Fibroblast of lung (primary cell): ENCODE data around the gene OR2A12. TPM values are rescaled to one million over a fixed set of nuclear protein-coding genes. Genes with fewer than 3 reads are reported as not detected.
A peak's percentile ranks its signal among the peaks of the same experiment; 100 is the strongest.

ENCODE experiments used
- DNase-seq, 2 donors: peaks; one replicate each; pipeline versions ENCODE4 v3.0.0 to v3.0.0-alpha.2; 2010; ENCODE audit warnings: low read depth in 2 of 2
- H2AFZ ChIP-seq: 2 replicates; pipeline ENCODE4 v1.5.1; 2012; ENCODE audit warnings: low read length, control low read depth, inconsistent platforms
- H3K27ac ChIP-seq: 2 replicates; pipeline ENCODE4 v1.5.1; 2011; ENCODE audit warnings: low read length, control low read depth; ENCODE audit not compliant: insufficient read depth
- H3K27me3 ChIP-seq: 2 replicates; pipeline ENCODE4 v1.5.1; 2011; ENCODE audit warnings: mild to moderate bottlenecking, low read length; ENCODE audit not compliant: control insufficient read depth, insufficient read depth
- H3K36me3 ChIP-seq: 2 replicates; pipeline ENCODE4 v1.5.1; 2011; ENCODE audit warnings: low read length; ENCODE audit not compliant: control insufficient read depth, insufficient read depth
- H3K4me1 ChIP-seq: 2 replicates; pipeline ENCODE4 v1.5.1; 2011; ENCODE audit warnings: low read length; ENCODE audit not compliant: control insufficient read depth, insufficient read depth; ENCODE audit errors: extremely low read depth
- H3K4me2 ChIP-seq: 2 replicates; pipeline ENCODE4 v1.5.1; 2011; ENCODE audit warnings: low read length, control low read depth; ENCODE audit not compliant: insufficient read depth; ENCODE audit errors: extremely low read depth
- H3K4me3 ChIP-seq, 4 experiments: fragments of 200-600 bp in 1 of 4; sonication (generic) in 1 of 4; replicated peaks in 1 of 4; 2 replicates each; pipeline ENCODE4 v1.5.1; 2011 to 2016; ENCODE audit warnings: low read length in 4 of 4, low read depth in 3 of 4, mild to moderate bottlenecking in 3 of 4, control low read depth in 2 of 4, inconsistent platforms in 1 of 4, mixed read lengths in 1 of 4; ENCODE audit not compliant: insufficient read depth in 1 of 4; ENCODE audit errors: control extremely low read depth in 1 of 4
- H3K79me2 ChIP-seq: 2 replicates; pipeline ENCODE4 v1.5.1; 2012; ENCODE audit warnings: mild to moderate bottlenecking, low read length, inconsistent platforms; ENCODE audit not compliant: control insufficient read depth, insufficient read depth
- H3K9ac ChIP-seq: 2 replicates; pipeline ENCODE4 v1.5.1; 2011; ENCODE audit warnings: mild to moderate bottlenecking, low read length, control low read depth; ENCODE audit not compliant: insufficient read depth
- H3K9me3 ChIP-seq: 2 replicates; pipeline ENCODE4 v1.5.1; 2012; ENCODE audit warnings: low read depth, low read length; ENCODE audit not compliant: control insufficient read depth, insufficient read depth
- H4K20me1 ChIP-seq: 2 replicates; pipeline ENCODE4 v1.5.1; 2011; ENCODE audit warnings: low read length; ENCODE audit not compliant: control insufficient read depth, insufficient read depth; ENCODE audit errors: extremely low read depth
- EZH2 ChIP-seq: IDR thresholded peaks from 2 replicates; pipeline ENCODE4 v1.5.1; 2012; ENCODE audit warnings: low read length, control low read depth, mild to moderate bottlenecking; ENCODE audit errors: missing control alignments
- polyA minus RNA-seq: library from RNA; depleted of rRNA, polyadenylated mRNA; stranded (reverse); fragments of >200 nt; gene quantifications from 2 replicates; pipeline ENCODE4 v1.2.3, GENCODE V29; 2011; ENCODE audit warnings: low replicate concordance
- polyA plus RNA-seq, 2 donors: library from polyadenylated mRNA; depleted of rRNA in 1 of 2; stranded (reverse) in 1 of 2; unstranded in 1 of 2; fragments of >200 nt; gene quantifications; 2 replicates each; pipeline ENCODE4 v1.2.1, GENCODE V29; 2011 to 2012; ENCODE audit warnings: missing spikeins in 1 of 2
- total RNA-seq: library from RNA; depleted of rRNA; stranded (reverse); fragments of >200 nt; gene quantifications from 2 replicates; pipeline ENCODE4 v1.2.1, GENCODE V29; 2014
- TF ChIP-seq, protein P1 (sequence below), 2 donors: IDR thresholded peaks in 1 of 2; conservative IDR thresholded peaks in 1 of 2; 1 replicate in 1 of 2; 2 replicates in 1 of 2; pipeline ENCODE4 v1.5.1; 2011 to 2012; ENCODE audit warnings: low read length in 2 of 2, control low read depth in 1 of 2, inconsistent platforms in 1 of 2, low read depth in 1 of 2, mild to moderate bottlenecking in 1 of 2

Gene OR2A12, protein sequence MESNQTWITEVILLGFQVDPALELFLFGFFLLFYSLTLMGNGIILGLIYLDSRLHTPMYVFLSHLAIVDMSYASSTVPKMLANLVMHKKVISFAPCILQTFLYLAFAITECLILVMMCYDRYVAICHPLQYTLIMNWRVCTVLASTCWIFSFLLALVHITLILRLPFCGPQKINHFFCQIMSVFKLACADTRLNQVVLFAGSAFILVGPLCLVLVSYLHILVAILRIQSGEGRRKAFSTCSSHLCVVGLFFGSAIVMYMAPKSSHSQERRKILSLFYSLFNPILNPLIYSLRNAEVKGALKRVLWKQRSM
- total RNA-seq (not detected in 2 replicates), polyA plus RNA-seq (not detected in 2 replicates), polyA minus RNA-seq (not detected in 2 replicates)
- not detected in 2 replicates for polyA plus RNA-seq (2012)

DNA sequence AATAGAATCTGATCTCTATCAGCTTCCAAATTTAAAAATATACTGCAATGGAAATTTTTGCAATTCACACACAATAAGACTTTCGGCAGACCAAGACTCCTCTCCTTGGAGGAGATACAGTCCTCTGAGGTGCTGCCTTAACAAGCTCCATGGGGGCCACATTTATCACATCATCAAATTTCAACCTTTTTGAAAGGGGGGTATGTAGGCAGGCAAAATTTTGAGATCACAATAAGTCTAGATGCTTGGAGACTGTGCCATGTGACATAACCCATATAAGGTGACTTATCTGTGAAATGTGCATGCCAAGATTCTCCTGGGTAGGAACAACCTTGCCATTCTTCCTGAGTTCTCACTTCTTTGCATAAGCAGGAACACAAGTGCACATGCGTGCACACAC is at the start of gene OR2A12:
OR2A12 (plus strand) TSS at position 301 of the 400 bp plus-strand sequence. CDS start 8,830 bp downstream, outside the sequence.
- Histone ChIP-seq H2AFZ (no peak within 1 kb of the TSS), H3K4me1 (no peaks in the 10 kb centered on the region), H3K79me2 (no peaks in the 10 kb centered on the region), H4K20me1 (no peaks in the 10 kb centered on the region), H3K9me3 (no peaks in the 10 kb centered on the region), H3K9ac (no peak within 1 kb of the TSS), H3K4me3 (no peak within 1 kb of the TSS), H3K36me3 (no peaks in the 10 kb centered on the region), H3K27ac (no peak within 1 kb of the TSS), H3K27me3 (no peaks in the 10 kb centered on the region), H3K4me2 (no peak within 1 kb of the TSS)
- no peak for DNase-seq
- TF ChIP-seq, protein P1, sequence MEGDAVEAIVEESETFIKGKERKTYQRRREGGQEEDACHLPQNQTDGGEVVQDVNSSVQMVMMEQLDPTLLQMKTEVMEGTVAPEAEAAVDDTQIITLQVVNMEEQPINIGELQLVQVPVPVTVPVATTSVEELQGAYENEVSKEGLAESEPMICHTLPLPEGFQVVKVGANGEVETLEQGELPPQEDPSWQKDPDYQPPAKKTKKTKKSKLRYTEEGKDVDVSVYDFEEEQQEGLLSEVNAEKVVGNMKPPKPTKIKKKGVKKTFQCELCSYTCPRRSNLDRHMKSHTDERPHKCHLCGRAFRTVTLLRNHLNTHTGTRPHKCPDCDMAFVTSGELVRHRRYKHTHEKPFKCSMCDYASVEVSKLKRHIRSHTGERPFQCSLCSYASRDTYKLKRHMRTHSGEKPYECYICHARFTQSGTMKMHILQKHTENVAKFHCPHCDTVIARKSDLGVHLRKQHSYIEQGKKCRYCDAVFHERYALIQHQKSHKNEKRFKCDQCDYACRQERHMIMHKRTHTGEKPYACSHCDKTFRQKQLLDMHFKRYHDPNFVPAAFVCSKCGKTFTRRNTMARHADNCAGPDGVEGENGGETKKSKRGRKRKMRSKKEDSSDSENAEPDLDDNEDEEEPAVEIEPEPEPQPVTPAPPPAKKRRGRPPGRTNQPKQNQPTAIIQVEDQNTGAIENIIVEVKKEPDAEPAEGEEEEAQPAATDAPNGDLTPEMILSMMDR (conservative IDR thresholded peaks at IDR 0.05 in 1 of 2, IDR thresholded peaks at IDR 0.05 in 1 of 2; ENCODE audit: low read depth in 1 of 2, low read length in 2 of 2): no peak

DNA sequence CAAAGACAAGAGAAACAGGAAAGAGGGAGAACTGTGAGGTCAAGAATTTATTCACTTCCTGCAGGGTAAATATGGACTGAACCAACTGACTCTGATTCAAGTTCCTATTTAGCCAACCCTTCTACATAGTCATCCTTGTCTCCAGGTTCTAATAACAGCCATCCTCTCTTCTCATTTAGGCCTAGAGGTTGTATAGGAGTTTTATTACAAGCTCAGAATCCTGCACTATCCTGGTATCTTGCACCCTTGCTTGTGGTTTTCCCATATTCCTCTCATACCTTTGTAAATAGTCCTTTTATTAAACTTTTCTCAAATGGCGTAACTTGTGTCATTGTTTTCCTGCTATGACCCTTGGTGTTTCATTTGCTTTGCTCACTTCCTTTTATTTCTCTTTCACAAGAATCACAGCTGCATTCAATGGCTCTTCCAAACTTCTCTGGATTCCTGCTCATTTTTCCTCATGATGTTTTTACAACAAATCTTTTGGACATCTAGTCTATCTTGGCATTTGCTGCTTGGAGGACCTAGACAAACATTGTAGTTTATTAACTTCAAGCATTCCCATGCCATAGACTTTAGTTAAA is 49.7 kb upstream of the OR2A12 start:
- DNase-seq: no peak
- Histone ChIP-seq H3K4me1 (no peaks in the 10 kb centered on the region), H3K27ac (no peak overlapping the region), H3K4me2 (no peak overlapping the region), H2AFZ (peak overlapping the region; percentile 35), H3K79me2 (no peaks in the 10 kb centered on the region), H3K36me3 (no peaks in the 10 kb centered on the region), H3K9ac (no peak overlapping the region), H3K27me3 (no peaks in the 10 kb centered on the region), H4K20me1 (no peaks in the 10 kb centered on the region), H3K4me3 (no peak overlapping the region), H3K9me3 (no peaks in the 10 kb centered on the region)
- no peak for TF ChIP-seq EZH2
- TF ChIP-seq, protein P1 (conservative IDR thresholded peaks at IDR 0.05 in 1 of 2, IDR thresholded peaks at IDR 0.05 in 1 of 2; ENCODE audit: low read depth in 1 of 2, low read length in 2 of 2): no peak

DNA sequence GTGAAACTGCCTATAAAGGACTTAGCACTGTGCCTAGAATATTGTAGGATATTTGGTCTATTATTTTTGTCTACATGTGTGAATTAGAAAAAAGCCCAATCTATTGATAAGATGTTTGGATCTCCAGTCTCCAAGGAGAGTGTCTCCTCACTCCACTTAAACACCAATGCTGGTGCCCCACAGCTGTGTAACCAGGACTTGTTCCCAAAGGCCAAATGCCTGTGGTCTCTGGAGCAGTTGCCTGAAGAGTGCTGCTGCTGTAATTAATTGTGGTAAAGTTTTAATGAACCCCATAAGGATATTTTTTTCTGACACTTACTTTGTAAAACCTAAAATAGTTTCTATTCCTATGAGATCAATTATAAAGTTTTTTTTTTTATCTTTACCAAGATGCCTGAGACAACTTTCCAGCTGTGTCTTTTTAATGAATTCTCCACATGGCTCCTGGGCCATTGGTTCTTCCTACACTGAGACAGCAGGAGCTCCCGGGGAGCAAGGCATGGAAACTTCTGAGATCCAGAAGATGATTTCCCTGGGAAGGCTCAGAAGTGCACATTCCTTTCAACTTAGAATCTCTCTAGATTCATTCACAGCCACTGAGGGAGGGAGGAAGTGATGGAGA is 48.6 kb upstream of the OR2A12 start:
- Histone ChIP-seq H3K27me3 (no peaks in the 10 kb centered on the region), H3K9me3 (no peaks in the 10 kb centered on the region), H3K36me3 (no peaks in the 10 kb centered on the region), H3K9ac (no peak overlapping the region), H3K79me2 (no peaks in the 10 kb centered on the region), H3K27ac (no peak overlapping the region), H4K20me1 (no peaks in the 10 kb centered on the region), H3K4me3 (no peak overlapping the region), H2AFZ (no peak overlapping the region), H3K4me2 (no peak overlapping the region), H3K4me1 (no peaks in the 10 kb centered on the region)
- TF ChIP-seq EZH2: no peak
- TF ChIP-seq, protein P1 (conservative IDR thresholded peaks at IDR 0.05 in 1 of 2, IDR thresholded peaks at IDR 0.05 in 1 of 2; ENCODE audit: low read depth in 1 of 2, low read length in 2 of 2): no peak
- no peak for DNase-seq
